GM23338 (cell line): ENCODE data around the gene RBM38. TPM values are rescaled to one million over a fixed set of nuclear protein-coding genes. Genes with fewer than 3 reads are reported as not detected.

Experiments
- ATAC-seq: fragments of 200-7000 bp; cut with Tn5 transposase; 3 replicates; pipeline ENCODE4 v1.9.1; 2020
- DNase-seq: peaks from one replicate; pipeline ENCODE4 v3.0.0-alpha.2; 2015; ENCODE audit warnings: low spot score
- H2AFZ ChIP-seq: fragments of 200-600 bp; sonication (generic); 2 replicates; pipeline ENCODE4 v1.8.0; 2016; ENCODE audit warnings: antibody characterized with exemption, mild to moderate bottlenecking, moderate library complexity
- H3F3A ChIP-seq: fragments of 200-600 bp; sonication (generic); replicated peaks from 2 replicates; pipeline ENCODE4 v1.8.0; 2017; ENCODE audit warnings: antibody characterized with exemption, mixed run types, low read depth
- H3K27ac ChIP-seq: fragments of 200-600 bp; sonication (generic); 2 replicates; pipeline ENCODE4 v1.6.1; 2016; ENCODE audit warnings: low read depth
- H3K27me3 ChIP-seq: fragments of 200-600 bp; sonication (generic); 2 replicates; pipeline ENCODE4 v1.8.0; 2016; ENCODE audit warnings: mild to moderate bottlenecking, mixed run types, moderate library complexity; ENCODE audit not compliant: insufficient read depth
- H3K36me3 ChIP-seq: fragments of 200-600 bp; sonication (generic); 2 replicates; pipeline ENCODE4 v1.8.0; 2016; ENCODE audit warnings: mild to moderate bottlenecking; ENCODE audit not compliant: insufficient read depth
- H3K4me1 ChIP-seq: fragments of 200-600 bp; sonication (generic); 2 replicates; pipeline ENCODE4 v1.8.0; 2016; ENCODE audit warnings: mild to moderate bottlenecking, moderate library complexity; ENCODE audit not compliant: insufficient read depth
- H3K4me2 ChIP-seq: fragments of 200-600 bp; sonication (generic); 2 replicates; pipeline ENCODE4 v1.7.1; 2017; ENCODE audit warnings: mixed run types
- H3K4me3 ChIP-seq: fragments of 200-600 bp; sonication (generic); 2 replicates; pipeline ENCODE4 v1.6.1; 2016; ENCODE audit warnings: mixed run types
- H3K79me2 ChIP-seq: fragments of 200-600 bp; sonication (generic); replicated peaks from 2 replicates; pipeline ENCODE4 v1.8.0; 2017; ENCODE audit warnings: mild to moderate bottlenecking; ENCODE audit not compliant: insufficient read depth
- H3K9me2 ChIP-seq: fragments of 200-600 bp; sonication (generic); 2 replicates; pipeline ENCODE4 v1.8.0; 2017; ENCODE audit not compliant: insufficient read depth
- H4K20me1 ChIP-seq: fragments of 200-600 bp; sonication (generic); replicated peaks from 2 replicates; pipeline ENCODE4 v1.8.0; 2017; ENCODE audit warnings: mild to moderate bottlenecking; ENCODE audit not compliant: insufficient read depth
- H3K27ac Mint-ChIP-seq: 2 replicates; pipeline ENCODE4 v1.8.0; 2020; ENCODE audit warnings: inconsistent platforms, mild to moderate bottlenecking, moderate library complexity, mixed read lengths
- H3K27me3 Mint-ChIP-seq: 3 replicates; pipeline ENCODE4 v1.8.0; 2022; ENCODE audit warnings: low read depth, mild to moderate bottlenecking, moderate library complexity, mixed read lengths, inconsistent platforms; ENCODE audit not compliant: insufficient read depth, poor library complexity
- H3K36me3 Mint-ChIP-seq: 3 replicates; pipeline ENCODE4 v1.8.0; 2021; ENCODE audit warnings: low read depth, mild to moderate bottlenecking, inconsistent platforms, moderate library complexity, mixed read lengths
- H3K4me1 Mint-ChIP-seq: 3 replicates; pipeline ENCODE4 v1.8.0; 2020; ENCODE audit warnings: mild to moderate bottlenecking, inconsistent platforms, mixed read lengths
- H3K4me3 Mint-ChIP-seq: 3 replicates; pipeline ENCODE4 v1.8.0; 2021; ENCODE audit warnings: moderate library complexity, mild to moderate bottlenecking, inconsistent platforms, mixed read lengths
- H3K9me3 Mint-ChIP-seq: 3 replicates; pipeline ENCODE4 v1.8.0; 2020; ENCODE audit warnings: moderate library complexity, mild to moderate bottlenecking, inconsistent platforms, mixed read lengths
- CREB1 ChIP-seq: fragments of 250-450 bp; sonication (Bioruptor Pico); IDR thresholded peaks from 2 replicates; pipeline ENCODE4 v1.5.0; 2020; ENCODE audit warnings: low read depth, mild to moderate bottlenecking, moderate library complexity
- CTCF ChIP-seq, 2 experiments: fragments of 200-600 bp in 1 of 2; sonication (generic) in 1 of 2; conservative IDR thresholded peaks; 2 replicates each; pipeline versions ENCODE4 v1.5.1 to v1.6.1; 2016 to 2017; ENCODE audit warnings: antibody characterized with exemption in 2 of 2, low read depth in 2 of 2, mild to moderate bottlenecking in 2 of 2, moderate library complexity in 1 of 2
- ETS1 ChIP-seq: IDR thresholded peaks from 2 replicates; pipeline ENCODE4 v1.6.1; 2016; ENCODE audit warnings: antibody characterized with exemption
- EZH2 ChIP-seq: fragments of 200-600 bp; sonication (generic); IDR thresholded peaks from one replicate; pipeline ENCODE4 v1.8.0; 2017; ENCODE audit warnings: antibody characterized with exemption, mild to moderate bottlenecking, low read depth; ENCODE audit not compliant: unreplicated experiment
- EZH2phosphoT487 ChIP-seq: fragments of 200-600 bp; sonication (generic); IDR thresholded peaks from one replicate; pipeline ENCODE4 v1.8.1; 2018; ENCODE audit warnings: antibody characterized with exemption; ENCODE audit not compliant: unreplicated experiment
- JUNB ChIP-seq: IDR thresholded peaks from one replicate; pipeline ENCODE4 v1.6.1; 2016; ENCODE audit warnings: antibody characterized with exemption; ENCODE audit not compliant: unreplicated experiment
- NANOG ChIP-seq: IDR thresholded peaks from 2 replicates; pipeline ENCODE4 v1.6.1; 2016; ENCODE audit warnings: antibody characterized with exemption, borderline replicate concordance
- POLR2AphosphoS5 ChIP-seq: IDR thresholded peaks from 2 replicates; pipeline ENCODE4 v1.6.1; 2016; ENCODE audit warnings: antibody characterized with exemption, low read depth
- REST ChIP-seq: IDR thresholded peaks from one replicate; pipeline ENCODE4 v1.6.1; 2018; ENCODE audit warnings: antibody characterized with exemption; ENCODE audit not compliant: unreplicated experiment
- STAT1 ChIP-seq: IDR thresholded peaks from one replicate; pipeline ENCODE4 v1.6.1; 2016; ENCODE audit warnings: antibody characterized with exemption; ENCODE audit not compliant: unreplicated experiment
- ZNF114 ChIP-seq: fragments of 250-450 bp; sonication (Bioruptor Pico); IDR thresholded peaks from 2 replicates; pipeline ENCODE4 v1.5.0; 2020; ENCODE audit warnings: mild to moderate bottlenecking, moderate library complexity
- ZNF331 ChIP-seq: fragments of 250-450 bp; sonication (Bioruptor Pico); IDR thresholded peaks from 2 replicates; pipeline ENCODE4 v1.5.0; 2020; ENCODE audit warnings: low read depth, mild to moderate bottlenecking, moderate library complexity
- ZNF462 ChIP-seq: fragments of 250-450 bp; sonication (Bioruptor Pico); IDR thresholded peaks from 2 replicates; pipeline ENCODE4 v1.5.0; 2020; ENCODE audit warnings: mild to moderate bottlenecking, moderate library complexity
- polyA plus RNA-seq: library from polyadenylated mRNA; unstranded; fragments of >200 nt; fragmentation: Nextera tagmentation; extraction: Ambion mirVana; gene quantifications from 2 replicates; pipeline ENCODE4 v1.2.1, GENCODE V29; 2016
- total RNA-seq: library from RNA; depleted of rRNA; stranded (reverse); fragments of >200 nt; shearing (Covaris generic); gene quantifications from 2 replicates; pipeline ENCODE4 v1.2.3, GENCODE V29; 2014

Gene RBM38
- total and polyA plus RNA-seq, 2 experiments from 2014 or later, result 22.9 to 80.5 TPM

- Histone ChIP-seq H3K27me3 (no peaks in the 10 kb centered on the region), H2AFZ (no peak overlapping the region), H3K27ac (no peak overlapping the region), H4K20me1 (peaks cover 2% of the 10 kb centered on the region; the same call in 1 of the 2 replicates), H3K36me3 (peaks cover 10% of the 10 kb centered on the region; the same call in 1 of the 2 replicates), H3K79me2 (no peaks in the 10 kb centered on the region; the same call in 1 of the 2 replicates), H3K9me2 (no peaks in the 10 kb centered on the region), H3F3A (no peaks in the 10 kb centered on the region), H3K4me1 (no peaks in the 10 kb centered on the region), H3K4me2 (no peak overlapping the region), H3K4me3 (no peak overlapping the region)
- DNase-seq (no peak), ATAC-seq (no peak)
- no peak for TF ChIP-seq CREB1
- no peak for TF ChIP-seq STAT1
- TF ChIP-seq ZNF114, result no peak
- TF ChIP-seq ETS1, result no peak
- no peak for TF ChIP-seq CTCF (conservative IDR thresholded peaks at IDR 0.05; ENCODE audit: low read depth in 2 of 2)
- no peak for TF ChIP-seq EZH2phosphoT487
- no peak for TF ChIP-seq EZH2
- no peak for TF ChIP-seq ZNF331 (CRISPR knock-in tag)
- TF ChIP-seq NANOG, result no peak
- TF ChIP-seq JUNB, result no peak
- TF ChIP-seq ZNF462 (CRISPR knock-in tag), result no peak
- no peak for TF ChIP-seq POLR2AphosphoS5
- TF ChIP-seq REST, result no peak
- no peak overlapping the region for H3K4me3 Mint-ChIP-seq
- H3K36me3 Mint-ChIP-seq, result peaks cover 30% of the 10 kb centered on the region; the same call in 2 of the 3 replicates
- H3K27me3 Mint-ChIP-seq, result peaks cover 6% of the 10 kb centered on the region
- no peaks in the 10 kb centered on the region for H3K4me1 Mint-ChIP-seq
- no peak overlapping the region for H3K27ac Mint-ChIP-seq
- no peaks in the 10 kb centered on the region for H3K9me3 Mint-ChIP-seq
Observed at GRCh38 chr20:57408536-57409233, 17.5 kb downstream of the RBM38 start.
